ENCODE data around the gene KRTAP10-9. TPM values are rescaled to one million over a fixed set of nuclear protein-coding genes. Genes with fewer than 3 reads are reported as not detected.
"Not testable (repeated sequence)": the region's sequence is repeated elsewhere in the genome, so short reads cannot be mapped to it uniquely, and the experiment has no call there.

The KRTAP10-9 gene, protein sequence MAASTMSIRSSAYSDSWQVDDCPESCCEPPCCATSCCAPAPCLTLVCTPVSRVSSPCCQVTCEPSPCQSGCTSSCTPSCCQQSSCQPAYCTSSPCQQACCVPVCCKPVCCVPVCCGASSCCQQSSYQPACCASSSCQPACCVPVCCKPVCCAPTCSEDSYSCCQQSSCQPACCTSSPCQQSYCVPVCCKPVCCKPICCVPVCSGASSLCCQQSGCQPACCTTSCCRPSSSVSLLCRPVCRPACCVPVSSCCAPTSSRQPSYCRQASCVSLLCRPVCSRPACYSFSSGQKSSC
- total RNA-seq, result not detected

DNA sequence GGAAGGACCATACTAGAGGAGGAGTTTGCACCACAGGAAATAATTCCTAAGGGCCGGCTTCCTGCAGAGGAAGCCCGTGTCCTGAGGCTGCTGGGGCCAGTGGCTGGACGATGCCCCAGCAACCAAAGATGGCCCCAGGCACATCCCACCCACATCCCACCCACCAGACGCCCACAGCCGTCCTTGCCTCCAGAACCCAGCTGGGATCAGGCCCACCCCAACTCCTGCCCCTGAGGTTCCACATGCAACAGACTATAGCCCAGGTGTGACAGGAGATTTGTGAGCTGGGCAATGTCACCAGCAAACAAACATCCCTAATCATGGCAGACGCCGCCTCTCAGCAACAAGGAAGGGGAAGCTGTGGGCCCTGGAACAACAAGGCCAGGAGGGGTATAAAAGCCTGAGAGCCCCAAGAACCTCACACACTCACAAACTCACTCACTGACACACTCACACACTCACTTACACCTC is at the start of gene KRTAP10-9:
Gene KRTAP10-9 (plus strand): TSS at position 421 of the 471 bp plus-strand sequence. CDS start 79 bp downstream, outside the sequence.
- DNase-seq, result no peak

GRCh38 chr21:44578371-44579055 is 48.4 kb upstream of the KRTAP10-9 start:
- no peak for DNase-seq

DNA sequence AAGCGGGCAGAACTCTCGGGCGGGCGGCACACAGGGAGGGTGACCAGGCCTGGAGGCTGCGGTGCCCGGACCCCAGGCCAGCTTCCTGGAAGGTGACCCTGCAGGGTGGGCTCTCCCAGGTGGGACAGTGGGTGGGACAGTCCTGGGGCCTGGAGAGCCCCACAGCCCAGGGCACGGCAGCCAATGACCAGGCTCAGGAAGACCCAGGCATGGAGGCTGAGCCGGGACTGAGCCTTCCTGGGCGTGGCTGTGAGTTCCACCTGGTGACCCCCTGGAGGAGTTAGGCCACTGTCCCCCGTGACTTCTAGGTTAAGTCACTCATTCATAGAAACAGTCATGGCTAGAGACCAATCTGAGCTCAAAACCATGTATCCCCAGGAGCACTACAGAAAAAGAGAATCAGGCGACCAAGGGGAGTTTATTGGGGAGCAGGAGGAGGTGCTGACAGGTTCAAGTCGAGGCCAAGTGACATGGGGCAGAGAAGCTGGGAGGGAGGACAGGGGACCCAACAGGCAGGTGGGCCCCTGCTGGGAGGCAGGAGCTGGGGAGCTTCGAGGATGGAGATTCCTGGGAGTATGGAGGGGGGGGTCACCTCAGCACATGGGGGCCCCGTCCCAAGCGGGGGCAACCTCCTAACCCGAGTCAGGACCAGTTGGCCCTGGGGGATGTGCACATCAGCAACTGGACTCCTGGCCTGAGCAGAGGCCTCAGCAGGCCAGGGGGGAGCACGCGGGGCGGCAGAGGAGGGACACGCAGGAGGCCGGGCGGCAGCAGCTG is 47.6 kb upstream of the KRTAP10-9 start:
- no peak for DNase-seq

DNA sequence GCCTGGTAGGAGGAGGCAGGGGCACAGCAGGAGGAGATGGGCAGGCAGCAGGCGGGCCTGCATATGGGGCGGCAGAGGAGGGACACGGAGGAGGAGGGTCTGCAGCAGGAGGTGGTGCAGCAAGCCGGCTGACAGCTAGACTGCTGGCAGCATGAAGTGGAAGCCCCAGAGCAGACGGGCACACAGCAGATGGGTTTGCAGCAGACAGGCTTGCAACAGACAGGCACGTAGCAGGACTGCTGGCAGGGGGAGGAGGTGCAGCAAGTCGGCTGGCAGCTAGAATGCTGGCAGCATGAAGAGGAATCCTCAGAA is 47.1 kb upstream of the KRTAP10-9 start:
- no peak for DNase-seq

DNA sequence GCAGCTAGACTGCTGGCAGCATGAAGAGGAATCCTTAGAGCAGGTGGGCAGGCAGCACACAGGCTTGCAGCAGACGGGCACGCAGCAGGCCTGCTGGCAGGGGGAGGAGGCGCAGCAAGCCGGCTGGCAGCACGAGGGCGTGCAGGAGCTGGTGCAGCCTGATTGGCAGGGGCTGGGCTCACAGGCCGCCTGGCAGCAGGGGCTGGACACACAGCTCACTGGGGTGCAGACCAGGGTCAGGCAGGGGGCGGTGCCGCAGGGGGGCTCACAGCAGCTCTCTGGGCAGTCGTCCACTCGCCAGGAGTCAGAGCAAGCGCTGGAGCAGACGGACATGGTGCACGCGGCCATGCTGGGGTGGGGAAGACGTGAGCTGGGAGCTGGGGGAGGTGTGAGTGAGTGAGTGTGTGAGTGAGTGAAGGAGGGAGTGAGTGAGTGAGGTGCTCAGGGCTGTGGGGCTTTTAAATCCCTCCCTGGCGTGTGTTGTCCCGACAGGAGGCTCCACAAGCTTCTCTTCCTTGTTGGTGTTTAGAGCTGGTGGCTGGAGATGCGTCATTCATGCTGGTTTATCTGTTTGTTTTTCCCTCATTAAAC is 46.6 kb upstream of the KRTAP10-9 start, which contains the start of gene KRTAP10-5:
Gene KRTAP10-5 (minus strand): TSS at position 374 of the 591 bp plus-strand sequence. CDS start 26 bp downstream, at position 348.
- not testable (repeated sequence) for DNase-seq

- no peak for DNase-seq
Observed at GRCh38 chr21:44581158-44581557, 45.7 kb upstream of the KRTAP10-9 start.

GRCh38 chr21:44582055-44582454 is 44.8 kb upstream of the KRTAP10-9 start:
- no peak for DNase-seq

DNA sequence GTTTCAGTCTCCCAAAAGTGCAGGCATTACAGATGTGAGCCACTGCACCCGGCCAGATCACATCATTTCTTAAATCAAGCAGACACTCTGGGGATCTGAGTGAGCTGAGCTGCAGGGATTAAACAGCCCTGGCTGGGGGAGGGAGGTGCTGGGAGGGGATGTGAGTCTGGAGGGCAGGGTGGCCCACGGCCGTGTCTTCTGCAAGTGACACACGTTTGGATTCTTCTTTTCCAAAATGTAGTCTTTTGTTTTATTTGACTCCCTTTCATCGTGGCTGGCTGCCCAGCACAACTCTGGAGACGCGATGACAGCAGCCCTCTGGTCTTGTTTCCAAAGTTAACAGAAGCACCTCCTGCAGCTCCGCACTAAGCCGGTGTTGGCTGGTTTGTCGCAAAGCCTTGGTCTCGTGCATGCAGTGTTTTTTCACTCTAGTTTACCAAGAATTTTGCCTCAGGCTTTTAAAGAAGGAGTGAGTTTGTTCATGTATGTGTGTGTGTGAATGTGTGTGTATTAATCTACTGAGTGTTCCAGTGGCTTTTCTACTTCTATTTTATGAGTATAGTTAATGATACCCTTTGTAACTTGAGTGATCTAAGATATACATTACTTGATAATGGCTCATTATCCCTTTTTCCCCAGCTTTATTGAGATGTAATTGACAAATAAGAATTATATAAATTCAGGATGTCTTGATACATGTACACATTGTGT is 43.6 kb upstream of the KRTAP10-9 start:
- DNase-seq, result no peak

DNA sequence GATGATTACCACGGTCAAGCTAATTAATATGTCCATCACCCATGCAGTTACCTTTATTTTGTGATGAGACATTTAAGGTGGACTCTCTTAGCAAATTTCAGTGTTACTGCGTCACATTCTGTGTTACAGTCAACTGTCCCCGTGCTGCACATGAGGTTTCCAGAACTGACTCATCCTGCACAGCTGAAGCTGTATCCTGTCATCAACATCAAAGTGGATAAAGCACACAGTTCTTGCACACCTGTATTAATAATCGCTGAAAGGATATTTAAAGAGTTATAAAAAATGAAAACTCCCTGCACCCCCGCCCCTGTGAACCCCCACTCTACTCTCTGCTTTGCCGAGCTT is 43.1 kb upstream of the KRTAP10-9 start:
- DNase-seq, result no peak

GRCh38 chr21:44585892-44586291 is 41.0 kb upstream of the KRTAP10-9 start:
- no peak for DNase-seq

GRCh38 chr21:44589094-44589493 is 37.8 kb upstream of the KRTAP10-9 start:
- no peak for DNase-seq

GRCh38 chr21:44589586-44590305 is 37.1 kb upstream of the KRTAP10-9 start:
- no peak for DNase-seq

DNA sequence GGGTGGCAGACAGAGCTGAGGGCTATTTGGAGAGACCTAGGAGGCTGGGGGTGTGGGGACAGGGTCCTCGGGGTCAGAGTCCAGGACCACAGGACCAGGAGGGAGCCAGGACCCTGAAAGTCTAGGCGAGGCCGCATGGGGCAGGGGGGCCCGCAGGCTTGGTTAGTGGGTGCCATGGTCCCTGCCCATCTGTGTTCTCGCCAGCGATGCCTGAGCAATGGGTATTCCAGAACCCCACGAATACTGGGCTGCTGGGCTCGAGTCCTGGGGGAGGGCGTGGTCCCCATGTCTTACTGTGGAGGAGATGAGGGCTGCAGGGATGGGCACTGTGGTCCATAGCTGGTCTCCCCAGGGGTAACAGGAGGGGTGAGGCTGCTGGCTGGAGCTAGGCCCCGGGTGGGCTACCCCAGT is 36.6 kb upstream of the KRTAP10-9 start:
- no peak for DNase-seq

- not testable (repeated sequence) for DNase-seq
Observed at GRCh38 chr21:44590897-44591800, 35.7 kb upstream of the KRTAP10-9 start.

GRCh38 chr21:44591801-44592130 is 35.1 kb upstream of the KRTAP10-9 start:
- DNase-seq, result not testable (repeated sequence)

GRCh38 chr21:44592446-44593311 is 34.2 kb upstream of the KRTAP10-9 start, which contains the start of gene KRTAP10-6:
Gene KRTAP10-6 (minus strand): TSS chr21:44592505. CDS start chr21:44592484, 21 bp downstream.
- DNase-seq, result no peak

- DNase-seq, result no peak
Observed at GRCh38 chr21:44593598-44594405, 33.1 kb upstream of the KRTAP10-9 start.

DNA sequence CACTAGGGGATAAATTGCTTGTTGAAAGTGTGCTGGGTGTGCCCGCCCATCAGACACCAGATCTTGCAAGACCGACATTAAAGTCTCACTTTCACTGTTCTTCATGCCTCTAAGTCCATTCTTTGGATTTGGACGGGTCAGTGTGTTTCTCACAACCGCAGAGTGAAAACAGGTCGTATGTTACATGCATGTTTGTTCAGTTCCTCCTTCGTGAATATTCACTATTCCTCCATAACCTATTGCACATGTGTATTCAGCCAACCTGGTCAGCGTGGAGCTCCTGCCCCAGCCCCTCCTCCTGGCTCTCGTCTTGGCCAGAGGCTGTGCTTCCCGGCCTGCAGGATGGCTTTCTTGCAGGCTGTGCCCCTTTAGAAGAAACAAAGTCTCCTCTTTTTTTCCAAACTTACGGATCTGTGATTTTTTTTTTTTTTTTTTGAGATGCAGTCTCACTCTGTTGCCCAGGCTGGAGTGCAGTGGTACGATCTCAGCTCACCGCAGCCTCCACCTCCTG is 32.4 kb upstream of the KRTAP10-9 start:
- DNase-seq, result no peak
